Left renal cortex interstitium (tissue), 4 donors: ENCODE results near the gene FHOD1. TPM values are rescaled to one million over a fixed set of nuclear protein-coding genes. Genes with fewer than 3 reads are reported as not detected.

ENCODE experiments used
- DNase-seq, 4 donors: peaks; one replicate each; pipeline ENCODE4 v3.0.0-alpha.2; 2013; ENCODE audit warnings: low read depth in 4 of 4, low spot score in 2 of 4, missing footprints in 1 of 4
- polyA plus RNA-seq, 4 donors: library from polyadenylated mRNA; unstranded; fragments of 120-200 nt; gene quantifications; one replicate each; pipeline ENCODE4 v1.2.1, GENCODE V29; 2013; ENCODE audit not compliant: insufficient read length in 4 of 4

FHOD1 gene
- polyA plus RNA-seq, 4 donors = 28.9 to 52.4 (median 43.5) TPM

DNA sequence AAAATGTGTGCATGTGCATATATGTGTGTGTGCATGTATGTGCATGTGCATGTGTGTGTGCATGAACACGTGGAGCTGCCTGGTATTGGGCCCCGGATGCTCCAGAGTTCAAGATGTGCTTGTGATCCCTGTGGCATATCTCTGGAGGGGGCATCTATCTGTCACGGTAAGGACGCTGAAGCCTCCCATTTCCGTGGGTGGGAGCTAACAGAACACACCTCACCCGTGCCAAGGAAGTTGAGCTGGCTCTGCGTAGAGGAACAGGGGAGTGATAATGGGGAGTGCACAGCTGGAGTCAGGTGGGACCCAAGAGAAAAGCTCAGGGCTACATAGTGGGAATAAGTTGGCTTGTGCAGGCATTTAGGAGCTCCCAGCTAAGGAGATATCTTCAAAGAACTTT lies 35.6 kb downstream of the FHOD1 start:
- no peak for DNase-seq

DNA sequence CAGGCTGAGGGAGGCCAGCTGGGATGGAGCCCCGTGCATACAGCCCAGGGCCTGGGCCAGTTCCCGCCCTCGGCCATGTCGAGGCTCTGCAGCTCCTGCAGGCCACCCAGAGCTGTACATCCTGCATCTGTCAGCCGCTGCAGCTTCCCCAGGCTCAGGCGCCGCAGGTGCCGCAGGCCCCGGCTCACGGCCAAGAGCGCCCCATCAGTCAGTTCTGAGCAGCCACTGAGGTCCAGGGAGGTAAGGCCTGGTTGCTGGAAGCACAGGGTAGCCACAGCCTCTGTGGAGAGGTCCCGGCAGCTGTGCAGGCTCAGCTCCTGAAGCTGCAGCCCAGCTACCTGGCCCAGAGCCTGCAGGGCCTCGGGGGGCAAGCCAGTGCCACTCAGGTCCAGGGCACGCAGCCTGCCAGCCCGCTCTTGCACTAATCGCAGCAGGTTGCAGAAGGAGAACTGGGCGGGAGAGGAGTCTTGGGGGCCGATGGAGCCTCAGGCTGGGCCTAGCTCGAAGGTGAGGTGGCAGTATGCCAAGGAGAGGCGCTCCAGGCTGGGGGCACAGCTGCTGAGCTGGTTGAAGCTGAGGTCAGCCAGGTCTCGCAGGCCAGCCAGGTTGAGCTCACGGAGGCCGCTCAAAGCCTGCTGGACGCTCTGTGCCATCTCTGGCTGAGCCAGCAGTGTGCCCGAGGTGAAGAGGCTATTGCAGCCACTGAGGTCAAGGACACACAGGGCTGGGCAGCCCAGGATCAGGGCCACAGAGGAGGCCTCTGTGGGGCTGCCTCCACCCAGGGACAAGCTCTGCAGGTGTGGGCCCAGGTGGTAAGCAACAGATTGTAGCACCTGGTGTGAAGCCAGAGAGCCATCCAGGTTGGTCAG lies 37.0 kb downstream of the FHOD1 start:
- DNase-seq = no peak

GRCh38 chr16:67209565-67209964 lies 37.7 kb downstream of the FHOD1 start:
- DNase-seq = no peak

DNA sequence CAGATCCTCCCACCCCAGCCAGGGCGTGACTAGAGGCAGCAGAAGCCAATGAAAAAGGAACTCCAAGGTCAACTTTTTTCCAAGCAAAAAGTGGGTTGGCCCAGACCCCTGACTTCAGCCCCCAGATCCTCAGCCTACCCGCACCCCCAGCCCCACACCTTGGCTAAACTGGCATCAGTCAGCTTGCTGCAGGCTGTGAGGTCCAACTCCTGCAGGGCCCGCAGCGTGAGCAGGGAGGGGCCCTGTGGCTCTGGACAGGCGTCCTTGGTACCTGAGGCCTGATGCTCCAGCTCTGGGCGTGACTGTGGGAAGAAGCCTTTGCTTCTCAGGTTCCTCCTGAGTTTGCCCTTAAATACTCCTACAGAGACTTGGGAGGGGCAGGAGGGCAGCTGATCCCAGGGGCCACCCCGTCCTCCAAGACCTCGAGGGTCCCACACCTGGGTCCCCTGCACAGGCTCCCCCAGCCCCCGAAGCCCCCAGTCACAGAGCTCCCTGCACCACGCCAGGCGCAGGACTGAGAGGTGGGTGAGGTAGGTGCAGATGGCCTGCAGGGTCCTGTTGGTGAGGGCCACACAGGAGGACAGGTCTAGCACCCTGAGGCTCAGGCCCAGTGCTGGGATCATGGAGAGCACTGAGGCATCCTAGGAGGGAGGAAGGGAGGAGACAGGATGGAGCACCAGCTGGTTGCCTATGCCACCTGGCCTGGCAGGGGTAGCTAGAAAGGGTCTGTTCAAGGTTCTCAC lies 39.0 kb downstream of the FHOD1 start:
- no peak for DNase-seq

- DNase-seq = no peak
Observed at GRCh38 chr16:67207249-67208091, 39.8 kb downstream of the FHOD1 start.

GRCh38 chr16:67206838-67207248 lies 40.4 kb downstream of the FHOD1 start:
- no peak for DNase-seq

DNA sequence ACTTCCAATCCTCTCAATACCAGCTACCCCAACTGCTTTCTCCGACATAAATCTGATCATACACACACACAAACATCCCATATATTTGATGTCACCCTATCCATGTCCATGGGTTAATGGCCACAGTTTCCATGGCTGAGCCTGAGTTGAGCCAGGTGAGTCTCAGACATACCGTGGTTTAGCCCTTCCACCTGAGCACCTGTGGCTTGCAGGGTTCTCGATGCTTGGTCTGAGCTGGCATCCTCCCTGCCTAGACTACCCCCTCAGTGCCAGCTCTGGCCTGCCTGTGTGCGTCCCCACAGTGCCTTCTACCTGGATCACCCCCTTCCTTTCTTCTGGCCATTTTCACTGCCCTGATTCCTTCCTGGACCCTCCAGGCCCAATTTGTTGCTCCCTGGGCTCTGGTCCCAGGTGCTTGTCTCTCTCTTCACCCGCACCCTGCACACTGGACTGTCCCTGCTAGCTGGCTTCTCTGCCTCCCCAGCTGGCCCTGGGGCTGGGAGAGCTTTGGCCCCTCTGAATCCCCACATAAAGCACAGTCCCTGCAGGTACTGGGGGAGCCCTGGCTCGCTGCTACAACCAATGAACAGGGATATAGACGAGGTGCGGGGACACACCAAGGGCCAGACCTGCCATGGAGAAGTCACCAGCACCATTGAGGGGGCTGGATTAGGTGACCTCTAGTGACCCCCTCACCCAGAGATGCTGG lies 41.0 kb downstream of the FHOD1 start:
- DNase-seq = no peak

DNA sequence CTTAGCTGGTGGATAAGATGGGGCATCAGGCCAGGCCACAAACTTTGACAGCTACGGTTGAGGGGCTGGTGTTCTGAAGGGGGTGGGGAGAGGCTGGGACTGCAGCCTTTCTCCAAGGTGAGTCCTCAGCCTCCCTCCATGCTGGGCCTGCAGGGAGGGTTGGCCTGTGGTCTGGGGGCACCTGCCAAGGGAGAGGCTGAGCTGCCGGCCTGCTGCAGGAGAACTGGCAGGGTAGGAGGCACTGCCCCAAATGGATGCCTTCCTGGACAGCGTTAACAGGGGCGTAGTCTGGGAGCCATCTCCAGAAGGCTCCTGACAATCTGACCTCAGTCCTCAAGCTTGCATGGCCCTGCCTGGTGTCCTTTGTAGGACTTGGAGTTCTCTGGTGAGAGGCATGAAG lies 43.2 kb downstream of the FHOD1 start:
- DNase-seq = no peak

DNA sequence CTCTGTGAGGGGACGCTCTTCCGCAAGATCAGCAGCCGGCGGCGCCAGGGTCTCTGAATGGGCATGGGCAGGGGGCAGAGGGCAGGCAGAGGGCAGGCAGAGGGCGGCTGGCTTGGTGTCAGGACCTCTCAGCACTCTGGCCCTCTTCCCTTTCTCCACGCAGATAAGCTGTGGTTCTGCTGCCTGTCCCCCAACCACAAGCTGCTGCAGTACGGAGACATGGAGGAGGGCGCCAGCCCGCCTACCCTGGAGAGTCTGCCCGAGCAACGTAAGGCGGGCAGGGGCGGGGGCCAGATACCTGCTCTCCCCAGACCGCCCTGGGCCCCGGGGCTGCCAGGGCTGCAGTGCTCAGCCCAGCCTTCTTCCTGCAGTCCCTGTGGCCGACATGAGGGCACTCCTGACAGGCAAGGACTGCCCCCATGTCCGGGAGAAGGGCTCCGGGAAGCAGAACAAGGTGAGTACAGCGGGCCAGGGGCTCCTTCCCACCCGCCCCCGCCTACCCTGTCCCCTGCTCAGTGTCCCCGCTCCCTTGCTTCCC lies 44.3 kb downstream of the FHOD1 start:
- DNase-seq = no peak

DNA sequence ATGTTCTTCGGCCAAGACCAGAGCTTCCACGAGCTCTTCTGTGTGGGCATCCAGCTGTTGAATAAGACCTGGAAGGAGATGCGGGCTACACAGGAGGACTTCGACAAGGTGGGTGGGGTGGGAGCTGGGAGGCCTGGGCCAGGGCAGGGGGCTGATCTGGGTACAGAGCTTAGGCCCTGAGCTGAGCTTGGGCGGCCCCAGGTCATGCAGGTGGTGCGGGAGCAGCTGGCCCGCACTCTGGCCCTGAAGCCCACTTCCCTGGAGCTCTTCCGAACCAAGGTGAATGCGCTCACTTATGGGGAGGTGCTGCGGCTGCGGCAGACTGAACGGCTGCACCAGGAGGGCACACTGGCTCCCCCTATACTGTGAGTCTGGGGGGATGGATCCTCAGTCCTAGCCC lies 44.9 kb downstream of the FHOD1 start:
- DNase-seq = no peak

DNA sequence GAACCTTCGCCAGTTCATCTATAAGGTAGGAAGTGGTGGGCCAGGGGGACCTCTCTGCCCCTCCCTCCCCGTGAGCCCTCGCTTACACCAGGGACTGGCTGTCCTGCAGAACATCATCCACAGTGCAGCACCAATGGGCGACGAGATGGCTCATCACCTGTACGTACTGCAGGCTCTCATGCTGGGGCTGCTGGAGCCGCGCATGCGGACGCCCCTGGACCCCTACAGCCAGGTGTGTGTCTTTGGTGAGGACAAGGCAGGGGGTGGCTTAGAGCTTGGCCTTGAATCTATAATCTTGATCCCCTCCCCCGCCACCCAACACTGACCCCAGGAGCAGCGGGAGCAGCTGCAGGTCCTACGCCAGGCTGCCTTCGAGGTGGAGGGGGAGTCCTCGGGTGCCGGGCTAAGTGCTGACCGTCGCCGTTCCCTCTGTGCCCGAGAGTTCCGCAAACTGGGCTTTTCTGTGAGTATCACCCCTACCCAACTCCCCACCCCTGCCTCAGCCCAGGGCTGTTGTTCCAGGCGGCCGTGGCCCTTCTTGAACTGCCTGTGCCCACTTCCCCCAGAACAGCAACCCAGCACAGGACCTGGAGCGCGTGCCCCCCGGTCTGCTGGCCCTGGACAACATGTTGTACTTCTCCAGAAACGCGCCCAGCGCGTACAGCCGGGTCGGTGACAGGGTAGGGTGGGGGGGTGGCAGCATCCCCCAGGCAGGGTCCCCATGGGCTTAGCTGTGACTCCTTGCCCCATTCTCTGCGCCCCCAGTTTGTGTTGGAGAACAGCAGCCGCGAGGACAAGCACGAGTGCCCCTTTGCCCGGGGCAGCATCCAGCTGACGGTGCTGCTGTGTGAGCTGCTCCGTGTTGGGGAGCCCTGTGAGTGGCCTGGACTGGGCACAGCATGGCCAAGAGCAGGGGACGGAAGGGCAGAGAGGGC lies 45.6 kb downstream of the FHOD1 start:
- DNase-seq = no peak

- no peak for DNase-seq
Observed at GRCh38 chr16:67200491-67200890, 46.8 kb downstream of the FHOD1 start.

GRCh38 chr16:67199808-67200198 lies 47.5 kb downstream of the FHOD1 start:
- no peak for DNase-seq

DNA sequence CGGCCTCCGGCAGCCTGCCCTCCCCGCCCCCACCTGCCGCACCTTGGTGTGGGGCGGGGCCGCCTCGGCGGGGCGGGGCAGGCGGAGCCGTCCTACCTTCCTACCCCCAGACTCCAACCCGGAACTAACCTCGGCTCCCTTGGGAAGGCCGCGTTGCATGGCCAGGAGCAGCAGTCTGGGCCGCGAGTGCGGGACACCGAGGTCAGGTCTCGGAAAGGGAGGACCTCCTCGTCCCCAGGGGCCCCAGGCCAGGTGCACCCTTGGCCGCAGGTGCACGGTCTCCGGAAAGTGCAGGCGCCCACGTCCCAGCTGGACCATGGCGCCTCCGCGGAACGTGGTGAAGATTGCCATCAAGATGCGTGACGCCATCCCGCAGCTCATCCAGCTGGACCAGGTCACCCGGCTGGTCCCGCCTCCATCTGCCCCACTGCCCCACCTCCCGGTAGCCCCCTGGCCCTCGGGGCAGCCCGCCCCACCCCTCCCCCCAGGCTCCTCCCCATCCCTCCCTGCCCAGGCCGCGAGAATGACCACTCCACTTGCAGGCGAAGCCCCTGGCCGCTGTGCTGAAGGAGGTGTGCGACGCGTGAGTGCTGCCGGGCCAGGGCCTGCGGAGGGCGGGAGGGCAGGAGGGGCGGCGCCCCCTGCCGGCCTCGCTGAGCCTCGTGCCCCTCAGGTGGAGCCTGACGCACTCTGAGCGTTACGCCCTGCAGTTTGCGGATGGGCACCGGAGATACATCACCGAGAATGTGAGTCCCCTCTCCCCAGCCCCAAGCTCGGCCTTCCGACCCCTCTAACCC lies 48.1 kb downstream of the FHOD1 start, which contains the start of gene ELMO3:
Gene ELMO3, plus strand, starts transcription at position 121 of the 797 bp plus-strand sequence. Its CDS starts 196 bp downstream, at position 317.
- no peak for DNase-seq

- no peak for DNase-seq
Observed at GRCh38 chr16:67198238-67198734, 49.0 kb downstream of the FHOD1 start.

GRCh38 chr16:67197704-67198103 lies 49.6 kb downstream of the FHOD1 start:
- no peak for DNase-seq

DNA sequence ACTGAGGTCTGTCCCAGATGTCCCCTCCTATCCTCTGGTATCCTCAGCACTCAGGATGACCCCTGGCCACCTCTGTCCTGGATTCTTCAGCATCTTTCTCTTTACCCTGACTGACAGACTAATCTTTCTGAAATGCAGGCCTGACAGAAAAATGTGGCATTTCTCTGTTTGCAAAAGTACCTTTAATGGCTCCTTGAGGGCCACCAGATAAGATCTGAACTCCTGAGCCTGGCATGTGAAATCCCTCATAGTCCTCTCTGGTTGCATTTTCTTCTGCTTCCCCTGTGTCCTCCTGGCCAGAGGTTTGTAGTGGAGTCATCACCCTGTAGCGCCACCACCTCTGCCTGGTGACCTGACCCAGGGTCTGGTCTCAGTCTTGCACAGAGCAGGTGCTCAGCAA lies 50.4 kb downstream of the FHOD1 start:
- DNase-seq = no peak

DNA sequence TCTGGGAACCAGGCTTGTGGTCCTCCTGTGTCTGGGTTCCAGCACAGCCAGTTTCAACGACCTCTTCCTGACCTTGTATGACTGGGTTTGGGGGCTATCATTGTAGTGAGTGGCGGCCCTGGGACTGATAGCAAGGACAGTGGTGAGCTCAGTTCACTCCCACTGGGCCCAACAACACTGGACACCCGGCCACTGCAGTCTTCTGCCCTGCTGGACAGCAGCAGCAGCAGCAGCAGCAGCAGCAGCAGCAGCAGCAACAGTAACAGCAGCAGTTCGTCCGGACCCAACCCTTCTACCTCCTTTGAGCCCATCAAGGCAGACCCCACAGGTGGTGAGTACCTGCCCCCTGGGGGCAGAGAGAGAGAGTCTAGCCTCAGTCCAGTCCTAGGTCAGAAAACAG lies 51.6 kb downstream of the FHOD1 start:
- no peak for DNase-seq
